GM04503 (cell line): ENCODE measurements around the gene NHERF1.

Source experiments
- DNase-seq: peaks from one replicate; pipeline ENCODE4 v3.0.0-alpha.2; 2012; ENCODE audit warnings: low read depth

Gene NHERF1

GRCh38 chr17:74808714-74809430, 60.4 kb downstream of the NHERF1 start:
- no peak for DNase-seq

GRCh38 chr17:74810699-74811485, 62.5 kb downstream of the NHERF1 start:
- no peak for DNase-seq

GRCh38 chr17:74812109-74813009, 63.9 kb downstream of the NHERF1 start:
- no peak for DNase-seq

- no peak for DNase-seq
These were observed 66.0 kb downstream of the NHERF1 start for GRCh38 chr17:74814453-74814852.

- DNase-seq, result no peak
These were observed 66.6 kb downstream of the NHERF1 start for GRCh38 chr17:74815067-74815466.

- DNase-seq, result no peak
These were observed 67.3 kb downstream of the NHERF1 start for GRCh38 chr17:74815550-74816370.

- no peak for DNase-seq
These were observed 68.6 kb downstream of the NHERF1 start for GRCh38 chr17:74816905-74817620.

- no peak for DNase-seq
These were observed 70.0 kb downstream of the NHERF1 start for GRCh38 chr17:74818291-74818938.
